GM12878 (cell line): Measurements from ENCODE around the gene LANCL3. TPM values are rescaled to one million over a fixed set of nuclear protein-coding genes. Genes with fewer than 3 reads are reported as not detected.
"Not testable (repeated sequence)": the region's sequence is repeated elsewhere in the genome, so short reads cannot be mapped to it uniquely, and the experiment has no call there.

ENCODE experiments used
- ATAC-seq: fragments of 200-7000 bp; cut with Tn5 transposase; 3 replicates; pipeline ENCODE4 v1.9.1; 2020; ENCODE audit warnings: mild to moderate bottlenecking, moderate library complexity
- BruUV-seq: library from RNA; stranded (reverse); fragments of 400-500 nt; replicated peaks from 2 replicates; lab custom pipeline; 2021; lab: Mats Ljungman, UMichigan
- CTCF ChIA-PET: fragments of 300-600 bp; sonication (Branson Sonifier 250); formaldehyde crosslinking; extraction: SDS; loops from one replicate; lab custom pipeline; 2021; ENCODE audit warnings: inconsistent platforms; lab: Yijun Ruan, JAX
- POLR2A ChIA-PET: fragments of 350-600 bp; formaldehyde crosslinking; extraction: SDS; loops from one replicate; lab custom pipeline; 2021; ENCODE audit warnings: inconsistent platforms; lab: Charles Lee
- RAD21 ChIA-PET: fragments of 300-600 bp; sonication (Branson Sonifier 250); formaldehyde crosslinking; loops from one replicate; lab custom pipeline; 2023; ENCODE audit warnings: antibody characterized with exemption; ENCODE audit not compliant: unreplicated experiment; lab: Charles Lee
- SMC1A ChIA-PET: fragments of 300-600 bp; sonication (Branson Sonifier 250); formaldehyde crosslinking; loops from one replicate; lab custom pipeline; 2023; ENCODE audit not compliant: unreplicated experiment, uncharacterized antibody; lab: Charles Lee
- DNase-seq: peaks from one replicate; pipeline ENCODE4 v3.0.0-alpha.2; 2011; ENCODE audit warnings: low read depth, low spot score
- FAIRE-seq: peaks from 3 replicates; lab custom pipeline; 2011; peaks lifted over from hg19 to GRCh38; lab: Jason Lieb, UNC
- H2AFZ ChIP-seq: 2 replicates; pipeline ENCODE4 v1.6.0; 2011; ENCODE audit warnings: low read depth, low read length, control low read depth; ENCODE audit not compliant: control insufficient read depth
- H3K27ac ChIP-seq: 2 replicates; pipeline ENCODE4 v1.5.1; 2011; ENCODE audit warnings: control low read depth; ENCODE audit not compliant: control insufficient read depth, insufficient read depth
- H3K27me3 ChIP-seq, 2 experiments: replicated peaks in 1 of 2; 2 replicates each; pipeline versions ENCODE4 v1.6.0 to v1.6.1; 2011; ENCODE audit warnings: low read length in 1 of 2; ENCODE audit not compliant: control insufficient read depth in 2 of 2, insufficient read depth in 2 of 2
- H3K36me3 ChIP-seq, 2 experiments: 2 replicates each; pipeline ENCODE4 v1.5.1; 2011; ENCODE audit warnings: low read length in 1 of 2; ENCODE audit not compliant: control insufficient read depth in 2 of 2, insufficient read depth in 2 of 2
- H3K4me1 ChIP-seq: 2 replicates; pipeline ENCODE4 v1.6.1; 2011; ENCODE audit warnings: mild to moderate bottlenecking, low read length, moderate library complexity, mixed read lengths; ENCODE audit not compliant: control insufficient read depth, insufficient read depth
- H3K4me2 ChIP-seq: 2 replicates; pipeline ENCODE4 v1.6.0; 2011; ENCODE audit warnings: control low read depth; ENCODE audit not compliant: control insufficient read depth, insufficient read depth
- H3K4me3 ChIP-seq: fragments of 200-600 bp; sonication (generic); 2 replicates; pipeline ENCODE4 v1.5.1; 2016
- H3K79me2 ChIP-seq: 2 replicates; pipeline ENCODE4 v1.6.0; 2011; ENCODE audit warnings: low read length; ENCODE audit not compliant: control insufficient read depth, insufficient read depth
- H3K9ac ChIP-seq: 2 replicates; pipeline ENCODE4 v1.8.0; 2011; ENCODE audit warnings: low read length, control low read depth, mixed read lengths; ENCODE audit not compliant: control insufficient read depth, insufficient read depth
- H3K9me3 ChIP-seq: replicated peaks from 3 replicates; pipeline ENCODE4 v1.5.1; 2011; ENCODE audit warnings: mild to moderate bottlenecking, low read length; ENCODE audit not compliant: control insufficient read depth, insufficient read depth
- H4K20me1 ChIP-seq: 2 replicates; pipeline ENCODE4 v1.6.0; 2011; ENCODE audit not compliant: control insufficient read depth, insufficient read depth
- ASH2L ChIP-seq: fragments of 300-600, 200-600 bp; sonication (generic); IDR thresholded peaks from 2 replicates; pipeline ENCODE4 v1.6.1; 2017; ENCODE audit warnings: low read depth, mild to moderate bottlenecking, borderline replicate concordance
- CTCF ChIP-seq, 3 experiments: IDR thresholded peaks in 2 of 3; conservative IDR thresholded peaks in 1 of 3; 2 replicates each; pipeline ENCODE4 v1.5.1; 2011; ENCODE audit warnings: low read depth in 3 of 3, low read length in 3 of 3, mild to moderate bottlenecking in 3 of 3, control low read depth in 2 of 3, moderate library complexity in 2 of 3, inconsistent platforms in 1 of 3, mixed read lengths in 1 of 3; ENCODE audit not compliant: control insufficient read depth in 2 of 3, insufficient read depth in 1 of 3; ENCODE audit errors: extremely low read depth in 1 of 3
- EGR1 ChIP-seq, 2 experiments: IDR thresholded peaks; 1 replicate in 1 of 2; 2 replicates in 1 of 2; pipeline ENCODE4 v1.6.1; 2011 to 2012; ENCODE audit warnings: low read depth in 2 of 2, low read length in 2 of 2, borderline replicate concordance in 1 of 2, mild to moderate bottlenecking in 1 of 2, moderate library complexity in 1 of 2
- KDM1A ChIP-seq: fragments of 200-600 bp; sonication (generic); IDR thresholded peaks from 2 replicates; pipeline ENCODE4 v1.6.1; 2016; ENCODE audit warnings: borderline replicate concordance
- MLLT1 ChIP-seq: fragments of 450-650 bp; IDR thresholded peaks from 2 replicates; pipeline ENCODE4 v1.6.1; 2016; ENCODE audit warnings: mild to moderate bottlenecking
- POLR2AphosphoS2 ChIP-seq: IDR thresholded peaks from 2 replicates; pipeline ENCODE4 v1.6.1; 2011; ENCODE audit warnings: low read depth, mild to moderate bottlenecking, low read length, improper control_type of control experiment, moderate library complexity
- RFX5 ChIP-seq: IDR thresholded peaks from 2 replicates; pipeline ENCODE4 v1.6.1; 2011; ENCODE audit warnings: low read depth, low read length, improper control_type of control experiment
- ZNF687 ChIP-seq: fragments of 450-650 bp; IDR thresholded peaks from 2 replicates; pipeline ENCODE4 v1.6.1; 2017; ENCODE audit warnings: mild to moderate bottlenecking, moderate library complexity
- ZZZ3 ChIP-seq: IDR thresholded peaks from 2 replicates; pipeline ENCODE4 v1.6.1; 2011; ENCODE audit warnings: low read depth; ENCODE audit not compliant: control insufficient read depth, insufficient read length
- WGBS: methylation state at CpG from one replicate; pipeline ENCODE4 v1.1.6; 2016; ENCODE audit warnings: low lambda C conversion rate; ENCODE audit not compliant: insufficient replicate concordance, insufficient coverage; ENCODE audit errors: missing lambda C conversion rate; 5-methylcytosine and 5-hydroxymethylcytosine counted together
- in situ Hi-C: fragments of 300-500 bp; cut with MboI; formaldehyde crosslinking; loops from 9 replicates; pipeline ENCODE4 v1.14.3; 2018; ENCODE audit warnings: mixed read lengths
- intact Hi-C: fragments of 100-400 bp; cut with micrococcal nuclease; formaldehyde crosslinking; loops from one replicate; pipeline ENCODE4 v1.14.2; 2022; ENCODE audit not compliant: unreplicated experiment
- polyA plus RNA-seq, 11 experiments: library from polyadenylated mRNA; depleted of rRNA in 4 of 11; unstranded in 6 of 11; stranded (reverse) in 5 of 11; fragments of >200 nt; fragmentation: Nextera tagmentation in 4 of 11; fragmentation: Illumina TruSeq in 1 of 11; extraction: Ambion mirVana in 4 of 11; extraction: Trizol in 1 of 11; gene quantifications; 1 replicate in 1 of 11; 2 replicates in 10 of 11; pipeline versions ENCODE4 v1.2.1 to v1.2.3, GENCODE V29; 2011 to 2016; ENCODE audit warnings: inconsistent platforms in 2 of 11, missing spikeins in 2 of 11, low read depth in 1 of 11
- total RNA-seq, 4 experiments: library from RNA; depleted of rRNA in 3 of 4; stranded (reverse); fragments of >200 nt in 3 of 4; fragmentation: Illumina TruSeq in 1 of 4; extraction: Trizol in 1 of 4; gene quantifications; 2 replicates each; pipeline versions ENCODE4 v1.2.1 to v1.2.3, GENCODE V29; 2013 to 2021

Gene LANCL3
- total and polyA plus RNA-seq, 10 of the 15 experiments (the other 5 are each of a cell fraction or from before 2014, with no cell fraction given), result not detected

- H2AFZ ChIP-seq, result no peak overlapping the region
- no peak for FAIRE-seq
- ChIA-PET RAD21 (no interaction called here), POLR2A (no interaction called here), SMC1A (no interaction called here)
- no peak overlapping the region for H3K27ac ChIP-seq
- no peak overlapping the region for H3K4me2 ChIP-seq
- DNase-seq, result no peak
- ATAC-seq, result no peak
- no peak overlapping the region for H3K9ac ChIP-seq
- no peak for TF ChIP-seq ZZZ3
- no peak for TF ChIP-seq KDM1A
- no peak for TF ChIP-seq POLR2AphosphoS2
- no peak for TF ChIP-seq ASH2L
- TF ChIP-seq RFX5, result no peak
- no peak for TF ChIP-seq CTCF (IDR thresholded peaks at IDR 0.05 in 2 of 3, conservative IDR thresholded peaks at IDR 0.05 in 1 of 3; ENCODE audit: control insufficient read depth in 2 of 3, extremely low read depth in 1 of 3, insufficient read depth in 1 of 3, low read depth in 3 of 3, low read length in 3 of 3)
- TF ChIP-seq ZNF687, result no peak
- TF ChIP-seq EGR1 (IDR thresholded peaks at IDR 0.05; ENCODE audit: borderline replicate concordance in 1 of 2, low read depth in 2 of 2, low read length in 2 of 2), result no peak
- TF ChIP-seq MLLT1, result no peak
- TF ChIP-seq, all 136 proteins: peak for 0
- intact Hi-C loops (no loop called here), in situ Hi-C loops (no loop called here)
- CTCF ChIA-PET, result no interaction called here
- 84% methylated on average over 20 of the region's 25 CpGs for WGBS
- no peaks in the 10 kb centered on the region; a peak in 1 of 4 replicates for H3K27me3 ChIP-seq
- BruUV-seq, result no TSS peak
- no peaks in the 10 kb centered on the region for H3K4me1 ChIP-seq
- H4K20me1 ChIP-seq, result no peaks in the 10 kb centered on the region
- no peaks in the 10 kb centered on the region for H3K79me2 ChIP-seq
- H3K36me3 ChIP-seq, result no peaks in the 10 kb centered on the region
- no peaks in the 10 kb centered on the region; the same call in 2 of the 3 replicates for H3K9me3 ChIP-seq
- no peak overlapping the region for H3K4me3 ChIP-seq
These were observed 26.4 kb upstream of the LANCL3 start for GRCh38 chrX:37545066-37545465.

- H4K20me1 ChIP-seq, H3K79me2 ChIP-seq, SMC1A ChIA-PET, H3K36me3 ChIP-seq, H3K9me3 ChIP-seq, H2AFZ ChIP-seq, DNase-seq, H3K27ac ChIP-seq, H3K4me2 ChIP-seq, H3K4me1 ChIP-seq, CTCF ChIA-PET, POLR2A ChIA-PET, H3K4me3 ChIP-seq, BruUV-seq, FAIRE-seq, ATAC-seq, RAD21 ChIA-PET, intact Hi-C loops, H3K27me3 ChIP-seq, H3K9ac ChIP-seq, in situ Hi-C loops: not testable (repeated sequence)
These were observed 21.8 kb upstream of the LANCL3 start for GRCh38 chrX:37549619-37550018.
